ENCODE data around the gene AADAC.

GRCh38 chr3:151856118-151856517 lies 42.2 kb downstream of the AADAC start:
- TF ChIP-seq POLR2A (IDR thresholded peaks at IDR 0.05) (no peak), CTCF (IDR thresholded peaks at IDR 0.05) (no peak)
